ENCODE results near the gene FOCAD.

The FOCAD gene

GRCh38 chr9:20808002-20808401 is 123.9 kb downstream of the FOCAD start (continued):
- TF ChIP-seq MYNN (tag by site-specific recombination; IDR thresholded peaks at IDR 0.05; ENCODE audit: borderline replicate concordance) (no peak), ZNF664 (tag by site-specific recombination; IDR thresholded peaks at IDR 0.05) (no peak), ZNF112 (tag by site-specific recombination; IDR thresholded peaks at IDR 0.05) (no peak), ZNF600 (tag by site-specific recombination; IDR thresholded peaks at IDR 0.05) (no peak), PATZ1 (tag by site-specific recombination; IDR thresholded peaks at IDR 0.05) (no peak), ZNF132 (tag by site-specific recombination; IDR thresholded peaks at IDR 0.05; ENCODE audit: borderline replicate concordance) (no peak), ZNF48 (tag by site-specific recombination; IDR thresholded peaks at IDR 0.05) (no peak), ZNF175 (tag by site-specific recombination; IDR thresholded peaks at IDR 0.05) (no peak), RBAK (tag by site-specific recombination; IDR thresholded peaks at IDR 0.05) (no peak), ZNF239 (tag by site-specific recombination; IDR thresholded peaks at IDR 0.05) (no peak), GLI2 (tag by site-specific recombination; IDR thresholded peaks at IDR 0.05; ENCODE audit: borderline replicate concordance, low read depth) (no peak), ZNF280C (tag by site-specific recombination; IDR thresholded peaks at IDR 0.05) (no peak), ZNF169 (tag by site-specific recombination; IDR thresholded peaks at IDR 0.05) (no peak)

GRCh38 chr9:20811872-20812271 is 127.8 kb downstream of the FOCAD start:
- TF ChIP-seq ZNF423 (tag by site-specific recombination; IDR thresholded peaks at IDR 0.05) (no peak), ELK4 (IDR thresholded peaks at IDR 0.05; ENCODE audit: borderline replicate concordance, low read depth, low read length) (no peak), ZNF404 (tag by site-specific recombination; IDR thresholded peaks at IDR 0.05) (no peak), ZSCAN5A (tag by site-specific recombination; IDR thresholded peaks at IDR 0.05) (no peak), ZSCAN18 (tag by site-specific recombination; IDR thresholded peaks at IDR 0.05) (no peak), ZNF112 (tag by site-specific recombination; IDR thresholded peaks at IDR 0.05) (no peak), ZNF175 (tag by site-specific recombination; IDR thresholded peaks at IDR 0.05) (no peak), ZIC2 (tag by site-specific recombination; IDR thresholded peaks at IDR 0.05) (no peak), ZNF23 (tag by site-specific recombination; IDR thresholded peaks at IDR 0.05; ENCODE audit: borderline replicate concordance) (no peak), WT1 (tag by site-specific recombination; IDR thresholded peaks at IDR 0.05) (no peak)
- POLR2A ChIA-PET: no interaction called here
- CTCF ChIA-PET: interaction anchor here (0.6 kb wide), 1 partner anchor 371 kb away, joined by 5 read pairs; no protein-coding TSS in a partner anchor

More at GRCh38 chr9:20811872-20812271, 127.8 kb downstream of the FOCAD start:
- H3K27ac ChIP-seq (ENCODE audit: extremely low read depth, low read depth, low read length): no peak overlapping the region
- H3K36me3 ChIP-seq (ENCODE audit: control insufficient read depth in 2 of 2, insufficient read depth in 1 of 2, low read length in 2 of 2): no peaks in the 10 kb centered on the region; a peak in 1 of 3 replicates
- no peaks in the 10 kb centered on the region for H3K4me1 ChIP-seq (ENCODE audit: control insufficient read depth, insufficient read depth, low read length)
- no peak overlapping the region for H3K4me3 ChIP-seq (ENCODE audit: low read depth, low read length)
- no peaks in the 10 kb centered on the region for H3K9me3 ChIP-seq (ENCODE audit: control insufficient read depth, insufficient read depth, low read depth, low read length)

All from HEK293 (cell line).